Measurements from ENCODE around the gene SACS.

GRCh38 chr13:23445794-23446193, 12.3 kb upstream of the SACS start:
- TF ChIP-seq ATF3 (IDR thresholded peaks at IDR 0.05; ENCODE audit: insufficient read depth, low read depth, low read length) = no peak
- TF ChIP-seq RAD21 (IDR thresholded peaks at IDR 0.05 in 1 of 2, conservative IDR thresholded peaks at IDR 0.05 in 1 of 2; ENCODE audit: low read depth in 2 of 2, low read length in 2 of 2) = no peak
- no peak for TF ChIP-seq E2F6 (IDR thresholded peaks at IDR 0.05)
- no peak for TF ChIP-seq MAFK (IDR thresholded peaks at IDR 0.05; ENCODE audit: low read depth, low read length)
- no peak for TF ChIP-seq NRF1 (IDR thresholded peaks at IDR 0.05; ENCODE audit: low read depth, low read length)
- TF ChIP-seq CTCF (IDR thresholded peaks at IDR 0.05; ENCODE audit: control extremely low read depth in 1 of 3, insufficient read depth in 1 of 3, low read depth in 1 of 3, low read length in 3 of 3) = no peak
- TF ChIP-seq BCL11A (IDR thresholded peaks at IDR 0.05; ENCODE audit: low read depth in 2 of 2, low read length in 2 of 2) = no peak
- TF ChIP-seq POLR2A (IDR thresholded peaks at IDR 0.05; ENCODE audit: control extremely low read depth in 1 of 2, low read depth in 2 of 2, low read length in 2 of 2) = no peak
- no peak for TF ChIP-seq BRCA1 (IDR thresholded peaks at IDR 0.05; ENCODE audit: low read depth, low read length)
- no peak for TF ChIP-seq FOSL1 (IDR thresholded peaks at IDR 0.05; ENCODE audit: insufficient read depth, low read depth, low read length)
- TF ChIP-seq ZNF274 (IDR thresholded peaks at IDR 0.05; ENCODE audit: borderline replicate concordance, extremely low read depth, low read length) = no peak
- no peak for TF ChIP-seq MAX (IDR thresholded peaks at IDR 0.05)
- TF ChIP-seq HDAC6 (IDR thresholded peaks at IDR 0.05; ENCODE audit: low read depth, low read length) = no peak

Measured in H1 (cell line).